AG08396 (cell line): ENCODE results near the gene HIPK1.
"Not testable (repeated sequence)": the region's sequence is repeated elsewhere in the genome, so short reads cannot be mapped to it uniquely, and the experiment has no call there.

Source experiments
- DNase-seq: peaks from one replicate; pipeline ENCODE4 v3.0.0; 2012; ENCODE audit warnings: low spot score, mixed read lengths

HIPK1 gene

GRCh38 chr1:113945329-113945728 is 16.2 kb downstream of the HIPK1 start:
- no peak for DNase-seq

GRCh38 chr1:113946112-113946511 is 17.0 kb downstream of the HIPK1 start:
- no peak for DNase-seq

GRCh38 chr1:113946678-113947387 is 17.7 kb downstream of the HIPK1 start:
- DNase-seq = no peak

GRCh38 chr1:113947388-113948107 is 18.4 kb downstream of the HIPK1 start:
- no peak for DNase-seq

- not testable (repeated sequence) for DNase-seq
Observed at GRCh38 chr1:113948151-113948550, 19.0 kb downstream of the HIPK1 start.

- DNase-seq = no peak
Observed at GRCh38 chr1:113949007-113949406, 19.9 kb downstream of the HIPK1 start.

GRCh38 chr1:113950908-113951307 is 21.8 kb downstream of the HIPK1 start:
- no peak for DNase-seq

DNA sequence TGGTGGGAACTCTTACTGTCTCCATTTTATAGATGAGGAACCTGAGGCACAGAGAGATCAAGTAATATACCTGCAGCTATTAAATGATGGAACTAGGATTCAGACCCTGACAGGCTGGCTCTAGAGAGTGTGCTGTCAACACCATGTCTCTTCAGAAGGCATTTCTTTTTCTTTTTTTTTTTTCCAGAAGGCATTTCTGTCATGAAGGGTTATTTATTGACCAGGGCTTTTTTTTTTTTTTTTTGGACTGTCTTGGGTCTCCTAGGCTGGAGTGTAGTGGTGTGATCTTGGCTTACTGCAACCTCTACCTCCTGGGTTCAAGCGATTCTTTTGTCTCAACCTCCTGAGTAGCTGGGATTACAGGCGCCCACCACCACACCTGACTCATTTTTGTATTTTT is 22.6 kb downstream of the HIPK1 start:
- DNase-seq = no peak

- no peak for DNase-seq
Observed at GRCh38 chr1:113957984-113958383, 28.9 kb downstream of the HIPK1 start.

GRCh38 chr1:113958691-113959090 is 29.6 kb downstream of the HIPK1 start:
- no peak for DNase-seq

GRCh38 chr1:113963281-113963906 is 34.3 kb downstream of the HIPK1 start:
- no peak for DNase-seq

GRCh38 chr1:113965703-113966412 is 36.7 kb downstream of the HIPK1 start:
- DNase-seq = no peak

- no peak for DNase-seq
Observed at GRCh38 chr1:113972954-113973353, 43.8 kb downstream of the HIPK1 start.

- peak; percentile 55 for DNase-seq
Observed at GRCh38 chr1:113975211-113975895, 46.2 kb downstream of the HIPK1 start.

- peak; percentile 34 for DNase-seq
Observed at GRCh38 chr1:113976609-113977278, 47.6 kb downstream of the HIPK1 start.

DNA sequence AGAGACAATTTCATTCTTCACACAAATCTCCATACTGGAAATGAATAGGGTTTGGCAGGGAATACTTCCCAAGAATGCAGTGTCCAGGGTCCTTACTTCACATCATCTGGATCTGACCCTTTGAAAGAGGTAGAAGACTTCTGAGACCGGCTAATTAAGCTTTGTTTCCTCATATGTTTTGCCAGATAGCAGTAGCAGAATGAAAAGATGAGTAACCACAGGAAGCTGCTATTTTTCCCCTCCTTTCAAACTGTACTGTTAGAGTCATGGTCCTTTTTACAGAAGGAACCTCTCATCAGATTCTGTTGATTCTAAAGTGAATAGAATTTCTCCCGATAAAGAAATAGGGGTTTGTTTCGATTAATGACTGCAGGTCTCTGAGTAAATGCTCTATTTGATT is 48.8 kb downstream of the HIPK1 start:
- no peak for DNase-seq

DNA sequence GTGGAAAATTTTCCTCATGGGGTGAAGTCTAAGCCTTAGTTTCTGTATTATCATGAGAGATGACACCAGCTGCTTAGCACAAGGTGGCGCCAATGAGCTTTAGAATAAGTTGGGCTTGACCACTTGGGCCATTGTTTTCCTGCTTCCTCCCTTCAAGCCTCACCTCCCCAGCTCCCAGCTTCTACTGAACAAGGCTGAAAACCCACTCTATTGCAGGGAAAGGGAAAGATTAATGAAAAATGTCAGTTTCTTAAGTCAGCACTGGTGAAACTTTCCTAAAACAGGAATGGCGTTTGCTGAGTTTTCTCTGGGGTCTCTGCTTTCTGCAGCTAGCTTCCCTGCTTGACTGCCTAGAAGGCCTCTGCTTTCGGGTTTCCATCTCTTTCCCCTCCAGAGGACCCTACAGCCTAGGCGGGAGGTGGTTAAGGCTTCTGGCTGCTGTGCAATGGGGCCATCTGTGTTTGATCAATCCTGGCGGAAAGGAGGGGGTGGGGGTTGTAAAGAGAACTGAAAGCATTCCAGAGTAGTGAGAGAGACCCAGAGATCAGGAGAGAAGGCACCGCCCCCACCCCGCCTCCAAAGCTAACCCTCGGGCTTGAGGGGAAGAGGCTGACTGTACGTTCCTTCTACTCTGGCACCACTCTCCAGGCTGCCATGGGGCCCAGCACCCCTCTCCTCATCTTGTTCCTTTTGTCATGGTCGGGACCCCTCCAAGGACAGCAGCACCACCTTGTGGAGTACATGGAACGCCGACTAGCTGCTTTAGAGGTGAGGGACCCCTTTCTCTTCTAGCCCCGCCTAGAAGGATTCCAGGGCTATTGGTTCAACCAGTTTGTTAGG is 50.0 kb downstream of the HIPK1 start, which contains the start of gene OLFML3:
Gene OLFML3, plus strand, starts transcription at position 612 of the 840 bp plus-strand sequence. Its CDS starts 43 bp downstream, at position 655.
- DNase-seq = peak; percentile 87

DNA sequence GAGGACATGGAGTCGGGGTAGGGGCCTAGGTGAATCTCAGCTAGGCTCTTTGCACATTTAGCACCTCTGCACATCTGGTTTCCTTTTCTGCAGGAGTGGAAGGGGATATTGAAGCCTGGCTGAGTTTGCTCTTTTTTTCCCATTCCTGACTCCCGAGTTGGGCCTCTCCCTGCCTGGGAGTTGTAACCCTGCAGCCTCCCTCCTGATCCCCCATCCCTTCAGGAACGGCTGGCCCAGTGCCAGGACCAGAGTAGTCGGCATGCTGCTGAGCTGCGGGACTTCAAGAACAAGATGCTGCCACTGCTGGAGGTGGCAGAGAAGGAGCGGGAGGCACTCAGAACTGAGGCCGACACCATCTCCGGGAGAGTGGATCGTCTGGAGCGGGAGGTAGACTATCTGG is 51.0 kb downstream of the HIPK1 start:
- DNase-seq = no peak

GRCh38 chr1:113981962-113982931 is 53.1 kb downstream of the HIPK1 start:
- DNase-seq = peak; percentile 77
